HG03095 (cell line): ENCODE measurements around the gene C19orf18.
"Not testable (repeated sequence)": the region's sequence is repeated elsewhere in the genome, so short reads cannot be mapped to it uniquely, and the experiment has no call there.

Experiments
- ATAC-seq: cut with Tn5 transposase; IDR thresholded peaks from one replicate; pipeline ENCODE4 v1.9.1; 2021; ENCODE audit warnings: moderate library complexity; ENCODE audit not compliant: unreplicated experiment

Gene C19orf18

DNA sequence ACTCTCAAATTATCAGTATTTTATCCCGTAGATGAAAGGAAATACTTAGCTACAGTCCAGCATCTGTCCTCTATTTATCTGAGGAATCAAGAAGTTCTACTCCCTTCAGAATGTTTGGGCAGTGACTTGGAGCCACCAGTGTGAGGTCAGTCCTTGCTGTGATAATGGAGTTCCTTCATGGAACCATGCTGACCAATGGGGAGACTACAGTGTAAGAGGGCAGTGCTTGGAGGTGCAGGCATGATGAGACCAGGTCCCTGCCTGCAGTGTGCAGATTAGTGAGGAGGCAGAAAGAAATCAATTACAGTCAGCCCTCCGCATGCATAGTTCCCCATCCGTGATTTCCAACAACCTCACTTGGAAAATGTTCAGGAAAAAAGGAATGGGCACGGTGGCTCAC is at the start of gene C19orf18:
Gene C19orf18, minus strand, starts transcription at position 101 of the 400 bp plus-strand sequence. CDS start 102 bp downstream, outside the sequence.
- no peak for ATAC-seq

DNA sequence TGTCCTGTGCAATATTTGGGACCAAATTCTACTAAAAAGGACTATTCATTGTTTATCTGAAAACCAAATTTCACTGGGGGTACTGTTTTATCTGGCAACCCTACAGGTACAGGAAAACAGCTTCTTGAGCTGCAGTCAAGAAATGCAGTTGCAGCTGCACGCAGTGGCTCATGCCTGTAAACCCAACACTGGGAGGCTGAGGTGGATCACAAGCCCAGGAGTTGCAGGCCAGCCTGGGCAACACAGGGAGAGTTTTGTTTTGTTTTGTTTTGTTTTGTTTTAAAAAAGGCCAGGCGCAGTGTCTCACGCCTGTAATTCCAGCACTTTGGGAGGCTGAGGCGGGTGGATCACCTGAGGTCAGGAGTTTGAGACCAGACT is 47.9 kb upstream of the C19orf18 start:
- no peak for ATAC-seq

DNA sequence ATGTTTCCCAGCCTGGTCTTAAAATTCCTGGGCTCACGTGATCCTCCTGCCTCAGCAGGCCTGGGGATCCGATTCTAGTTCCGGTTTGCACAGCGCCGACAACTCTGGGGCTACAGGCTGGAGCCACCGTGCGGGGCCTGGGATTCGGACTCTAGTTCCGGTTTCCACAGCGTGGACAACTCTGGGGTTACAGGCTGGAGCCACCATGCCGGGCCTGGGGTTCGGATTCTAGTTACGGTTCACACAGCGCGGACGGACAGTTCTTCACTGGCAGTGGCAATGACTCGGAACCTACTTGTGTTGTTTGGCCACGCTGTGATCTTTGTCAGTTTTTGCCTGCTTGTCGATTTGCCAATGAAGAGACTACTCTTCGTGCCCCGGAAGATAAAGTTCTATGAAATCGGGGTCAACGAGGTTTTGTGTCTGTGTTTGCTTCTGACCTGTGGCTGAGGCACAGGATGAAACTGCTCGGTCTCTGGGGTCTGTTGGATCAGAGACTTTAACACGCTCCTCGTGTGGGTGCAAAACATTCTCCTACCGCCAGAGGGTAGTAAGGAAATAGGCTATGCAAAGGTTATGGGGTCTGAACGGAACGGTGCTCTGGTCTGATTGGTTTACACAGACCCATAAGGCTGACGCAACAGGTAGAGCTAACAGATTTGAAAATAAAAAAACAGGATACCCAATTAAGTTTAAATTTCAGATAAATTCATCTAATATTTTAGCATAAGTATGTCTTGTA is 47.4 kb upstream of the C19orf18 start:
- ATAC-seq: no peak

DNA sequence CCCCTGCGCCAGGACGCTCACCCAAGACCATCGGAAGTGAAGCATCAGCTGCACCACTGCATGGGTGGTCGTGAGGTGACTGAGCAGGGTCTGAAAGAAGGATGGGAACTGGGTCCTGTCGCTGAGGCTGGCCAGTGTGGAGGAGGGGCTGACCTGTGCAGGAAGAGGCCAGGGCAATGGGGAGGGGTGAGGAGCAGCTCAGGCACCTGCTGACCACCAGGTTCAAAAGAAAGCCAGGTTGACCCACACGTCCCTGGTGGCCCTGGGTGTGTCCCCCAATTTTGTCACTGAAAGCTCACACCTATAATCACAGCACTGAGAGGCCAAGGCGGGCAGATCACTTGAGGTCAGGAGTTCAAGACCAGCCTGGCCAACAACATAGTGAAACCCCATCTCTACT is 45.8 kb upstream of the C19orf18 start:
- no peak for ATAC-seq

DNA sequence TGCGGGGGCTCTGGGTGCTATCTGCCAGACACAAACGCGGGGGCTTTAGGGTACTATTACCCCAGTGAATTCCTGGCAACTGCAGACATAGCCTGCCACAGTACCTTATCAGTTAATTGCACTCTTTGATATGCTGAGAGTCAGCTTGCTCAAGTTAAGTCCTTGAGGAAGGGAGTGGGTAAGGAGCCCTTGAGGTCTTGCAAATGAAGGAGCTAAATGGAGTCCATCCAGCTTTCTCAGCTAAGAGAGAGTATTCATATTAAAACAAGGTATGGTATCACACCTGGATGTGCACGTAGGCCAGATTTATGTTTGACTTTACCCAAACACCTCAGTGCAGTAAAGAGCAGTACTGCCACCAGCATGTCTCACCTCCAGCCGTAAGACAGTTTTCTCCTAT is 39.8 kb upstream of the C19orf18 start:
- ATAC-seq: no peak

DNA sequence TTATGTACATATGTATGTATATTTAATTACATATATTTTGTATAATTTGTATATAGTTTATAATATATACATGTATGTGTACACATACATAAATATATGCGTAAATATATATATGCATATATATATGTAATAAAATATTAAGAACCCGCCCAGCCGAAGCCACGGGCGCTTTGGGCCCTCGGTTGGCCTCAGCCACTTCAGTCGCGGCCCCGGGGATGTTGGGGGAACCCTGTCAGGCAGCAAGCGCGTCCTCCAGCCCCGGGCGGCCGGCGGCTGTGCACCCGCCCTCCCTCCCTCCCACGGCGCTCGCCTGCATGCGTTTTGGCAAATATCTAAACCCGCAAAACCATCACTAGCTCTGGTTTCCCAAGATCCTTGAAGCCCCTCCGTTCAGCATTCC is 36.2 kb upstream of the C19orf18 start:
- ATAC-seq: no peak

DNA sequence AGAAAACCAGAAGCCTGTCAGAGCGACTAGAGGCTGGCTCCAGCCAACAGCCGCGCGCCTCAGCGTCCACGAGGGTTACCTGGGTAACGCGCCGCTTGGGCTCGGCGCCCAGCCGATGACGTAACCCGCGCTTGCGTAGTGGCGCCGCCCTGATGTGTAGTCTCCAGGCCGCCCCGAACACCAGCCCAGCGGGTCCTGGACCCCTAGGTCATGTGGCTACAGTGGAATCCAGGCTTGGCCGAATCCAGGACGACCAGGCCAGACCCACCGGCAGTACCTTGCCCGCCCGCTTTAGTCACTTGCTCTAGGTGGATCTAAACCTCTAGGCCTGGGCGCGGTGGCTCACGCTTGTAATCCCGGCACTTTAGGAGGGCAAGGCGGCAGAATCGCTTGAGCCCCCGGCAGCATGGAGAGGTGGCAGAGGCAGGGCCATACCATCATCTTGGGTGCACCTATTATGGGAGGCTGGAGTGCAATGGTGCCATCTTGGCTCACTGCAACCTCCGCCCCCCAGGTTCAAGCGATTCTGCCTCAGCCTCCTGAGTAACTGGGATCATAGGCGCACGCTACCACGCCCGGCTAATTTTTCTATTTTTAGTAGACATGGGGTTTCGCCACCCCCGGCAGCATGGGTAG is 35.5 kb upstream of the C19orf18 start:
- ATAC-seq: no peak

DNA sequence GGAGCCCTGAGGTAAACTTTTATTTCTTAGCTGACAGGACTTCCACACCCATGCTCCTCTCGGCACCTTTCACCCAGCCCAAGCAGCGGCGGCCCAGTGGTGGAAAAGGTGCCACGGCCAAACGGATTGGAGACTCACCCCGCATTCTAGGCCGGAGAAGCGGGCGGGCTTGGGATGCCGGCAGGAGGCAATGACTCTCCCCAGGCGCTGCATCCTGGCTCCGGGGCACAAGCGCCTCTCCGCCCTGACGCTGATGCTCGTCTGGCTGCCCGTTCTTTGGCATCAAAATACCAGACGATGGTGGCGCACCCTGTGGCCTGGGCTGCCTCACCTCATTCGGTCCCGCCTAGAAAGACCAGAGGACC is 34.9 kb upstream of the C19orf18 start:
- ATAC-seq: no peak

DNA sequence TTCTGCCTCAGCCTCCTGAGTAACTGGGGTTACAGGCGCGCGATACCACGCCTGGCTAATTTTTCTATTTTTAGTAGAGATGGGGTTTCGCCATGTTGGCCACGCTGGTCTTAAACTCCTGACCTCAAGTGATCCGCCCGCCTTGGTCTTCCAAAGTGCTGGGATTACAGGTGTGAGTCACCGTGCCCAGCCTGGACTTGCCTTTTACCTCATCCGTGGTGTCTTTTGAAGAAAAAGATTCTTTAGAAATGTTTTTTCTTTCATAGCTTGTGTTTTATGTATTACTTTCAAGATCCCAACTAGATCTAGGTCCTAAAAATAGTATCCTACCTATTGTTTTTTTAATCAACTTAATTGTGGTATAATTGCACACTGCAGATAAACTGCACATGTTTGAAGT is 34.5 kb upstream of the C19orf18 start:
- ATAC-seq: not testable (repeated sequence)

DNA sequence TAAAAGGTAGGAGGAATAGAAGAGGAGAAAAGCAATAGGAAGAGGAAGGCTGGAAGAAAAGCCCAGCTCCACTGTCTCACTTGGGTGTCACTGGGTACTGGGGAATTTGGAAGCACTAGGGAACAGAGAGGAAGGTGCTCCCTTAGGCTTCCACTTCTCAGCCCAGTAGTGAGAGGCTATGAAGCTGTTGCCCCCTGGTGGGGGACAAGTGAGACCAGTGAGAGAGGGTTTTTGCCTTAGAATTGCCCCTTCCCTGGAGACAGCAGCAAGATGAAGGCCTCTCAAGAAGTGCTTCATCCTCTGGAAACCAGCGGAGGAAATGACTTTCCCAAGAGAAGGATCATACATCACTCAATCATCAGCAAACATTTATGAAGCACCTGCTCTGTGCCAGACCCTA is 33.0 kb upstream of the C19orf18 start:
- no peak for ATAC-seq

DNA sequence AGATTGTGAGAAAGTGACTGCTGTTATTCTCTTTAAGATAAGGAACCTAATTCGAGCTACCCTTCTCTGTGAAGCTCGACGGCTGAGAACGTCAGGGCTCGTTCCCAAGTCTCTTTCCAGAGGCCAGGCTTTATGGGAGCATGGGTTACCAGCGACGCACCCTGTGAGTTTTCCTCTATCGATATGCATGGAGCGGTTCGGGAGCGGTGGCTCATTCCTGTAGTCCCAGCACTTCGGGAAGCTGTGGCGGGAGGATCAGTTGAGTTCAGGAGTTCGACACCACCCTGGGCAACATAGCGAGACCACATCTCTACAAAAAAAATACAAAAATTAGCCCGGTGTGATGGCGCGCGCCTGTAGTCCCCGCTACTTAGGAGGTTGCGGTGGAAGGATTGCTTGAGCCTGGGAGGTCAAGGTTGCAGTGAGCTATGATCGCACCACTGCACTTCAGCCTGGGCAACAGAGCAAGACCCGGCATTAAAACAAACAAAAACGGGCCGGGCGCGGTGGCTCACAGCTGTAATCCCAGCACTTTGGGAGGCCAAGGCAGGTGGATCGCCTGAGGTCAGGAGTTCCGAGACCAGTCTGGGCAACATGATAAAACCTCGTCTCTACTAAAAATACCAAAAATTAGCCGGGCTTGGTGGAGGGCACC is 29.0 kb upstream of the C19orf18 start:
- ATAC-seq: no peak

DNA sequence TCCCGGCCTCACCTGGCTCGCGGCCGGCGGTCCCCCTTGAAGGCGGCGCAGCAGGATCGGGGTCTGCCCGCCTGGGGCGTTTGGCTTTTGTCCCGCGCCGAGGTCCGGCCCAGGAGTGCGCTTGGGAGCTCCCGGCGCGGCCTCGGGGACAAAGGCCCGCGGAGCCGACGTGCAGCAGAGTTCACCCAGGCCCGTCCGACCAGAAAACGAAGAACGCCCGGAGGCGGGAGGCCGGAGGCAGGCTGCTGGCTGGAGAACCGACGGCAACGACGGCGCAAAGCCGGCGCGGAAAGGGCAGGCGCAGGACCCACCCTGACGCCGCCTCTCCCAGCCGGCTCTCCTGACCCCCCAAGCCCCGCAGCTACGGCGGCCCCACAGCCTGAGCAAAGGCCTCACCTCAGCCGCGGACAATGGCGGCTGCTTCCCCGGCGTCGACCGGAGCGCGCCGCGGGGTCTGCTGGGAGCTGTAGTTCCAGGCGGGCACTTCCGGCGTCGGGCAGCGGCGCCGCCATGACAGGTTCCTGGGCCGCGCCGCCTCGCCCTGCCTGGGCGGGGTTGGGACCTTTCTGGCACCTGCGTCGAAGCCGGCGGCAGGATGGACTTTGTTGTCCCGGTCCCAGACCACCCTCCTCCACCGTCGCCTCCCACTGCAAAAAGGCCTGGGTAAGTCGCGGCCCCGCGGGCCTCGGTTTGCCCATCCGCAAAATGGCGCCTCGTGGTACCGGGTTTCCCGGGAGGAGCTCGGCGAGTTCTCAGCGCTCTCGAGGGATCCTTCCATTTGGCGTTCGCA is 28.2 kb upstream of the C19orf18 start, which contains the start of gene ZNF606:
Gene ZNF606, minus strand, starts transcription at position 437 of the 790 bp plus-strand sequence. CDS start 1,501 bp downstream, outside the sequence.
- peak; percentile 93 for ATAC-seq

DNA sequence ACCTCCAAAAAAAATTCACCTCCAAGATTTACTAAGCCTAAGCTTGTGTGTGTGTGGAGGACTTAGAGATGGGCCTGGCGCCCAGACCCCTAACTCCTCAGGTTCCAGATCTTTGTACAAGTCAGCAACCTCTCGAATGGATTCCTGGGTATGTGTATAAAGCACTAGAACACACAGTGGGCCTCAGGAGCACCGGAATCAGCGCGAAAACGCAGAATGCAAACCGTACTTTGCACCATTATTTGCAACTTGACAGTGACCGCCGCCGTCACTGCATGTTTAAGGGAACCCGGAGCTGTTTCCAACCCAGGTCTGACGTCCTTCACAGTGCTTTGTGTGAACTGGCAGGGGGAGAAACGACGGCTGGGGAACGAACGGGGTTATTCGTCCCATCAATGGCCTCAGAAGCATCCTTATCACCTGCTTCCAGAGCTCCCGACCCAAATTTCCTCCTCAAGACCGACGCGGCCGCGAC is 27.6 kb upstream of the C19orf18 start:
- no peak for ATAC-seq

DNA sequence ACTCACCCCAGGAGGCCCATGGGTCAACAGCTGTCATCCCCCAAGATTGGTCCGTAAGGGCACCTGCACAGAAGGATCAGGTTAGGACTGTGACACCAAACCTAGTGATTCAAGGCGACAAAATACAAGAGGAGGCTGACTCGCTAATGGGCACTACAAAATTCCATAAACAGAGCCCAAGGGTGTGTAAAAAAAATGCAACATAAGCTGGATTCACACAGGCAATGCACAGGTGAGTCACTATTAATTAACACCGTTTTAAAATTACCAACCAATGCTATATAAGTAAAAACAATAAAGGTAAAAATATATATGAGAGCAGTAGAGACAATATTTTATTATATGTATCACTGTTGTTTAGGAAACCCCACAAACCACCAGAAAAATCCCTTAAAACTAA is 26.3 kb upstream of the C19orf18 start:
- ATAC-seq: no peak

DNA sequence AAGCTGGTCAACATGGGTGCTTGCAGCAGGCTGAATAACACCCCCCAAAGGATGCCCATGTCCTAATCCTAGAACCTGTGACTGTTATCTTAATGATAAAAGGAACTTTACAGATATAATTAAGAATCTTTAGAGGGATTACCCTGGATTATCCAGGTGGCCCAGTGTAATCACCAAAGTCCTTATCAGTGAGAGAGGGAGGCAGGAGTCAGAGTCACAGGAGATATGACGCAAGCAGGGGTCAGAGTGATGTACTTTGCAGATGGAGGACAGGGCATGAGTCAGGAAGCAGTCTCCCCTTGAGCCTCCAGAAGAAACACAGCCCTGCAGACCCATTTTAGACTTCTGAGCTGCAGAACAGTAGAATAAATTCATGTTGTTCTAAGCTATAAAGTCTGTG is 18.5 kb upstream of the C19orf18 start:
- ATAC-seq: no peak

DNA sequence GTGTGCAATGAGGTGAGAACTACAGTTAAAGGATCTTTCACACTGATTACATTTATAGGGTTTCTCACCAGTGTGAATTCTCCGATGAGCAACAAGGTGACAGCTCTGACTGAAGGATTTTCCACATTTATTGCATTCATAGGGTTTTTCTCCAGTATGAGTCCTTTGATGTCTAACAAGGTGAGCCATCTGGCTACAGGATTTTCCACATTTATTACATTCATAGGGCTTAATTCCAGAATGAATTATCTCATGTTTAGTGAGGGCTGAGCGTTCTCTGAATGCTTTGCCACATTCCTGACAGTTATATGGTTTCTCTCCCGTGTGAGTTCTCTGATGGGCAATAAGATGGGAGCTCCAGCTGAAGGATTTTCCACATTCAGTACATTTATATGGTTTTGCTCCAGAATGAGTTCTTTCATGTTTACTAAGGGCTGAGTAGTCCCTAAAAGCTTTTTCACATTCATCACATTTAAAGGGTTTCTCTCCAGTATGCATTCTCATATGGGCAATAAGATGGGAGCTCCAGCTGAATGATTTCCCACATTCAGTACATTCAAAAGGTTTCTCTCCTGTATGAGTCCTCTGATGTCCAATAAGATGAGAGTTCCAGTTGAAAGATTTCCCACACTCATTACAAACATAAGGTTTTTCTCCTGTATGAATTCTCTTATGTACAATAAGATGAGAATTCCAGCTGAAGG is 4.4 kb upstream of the C19orf18 start:
- ATAC-seq: no peak

DNA sequence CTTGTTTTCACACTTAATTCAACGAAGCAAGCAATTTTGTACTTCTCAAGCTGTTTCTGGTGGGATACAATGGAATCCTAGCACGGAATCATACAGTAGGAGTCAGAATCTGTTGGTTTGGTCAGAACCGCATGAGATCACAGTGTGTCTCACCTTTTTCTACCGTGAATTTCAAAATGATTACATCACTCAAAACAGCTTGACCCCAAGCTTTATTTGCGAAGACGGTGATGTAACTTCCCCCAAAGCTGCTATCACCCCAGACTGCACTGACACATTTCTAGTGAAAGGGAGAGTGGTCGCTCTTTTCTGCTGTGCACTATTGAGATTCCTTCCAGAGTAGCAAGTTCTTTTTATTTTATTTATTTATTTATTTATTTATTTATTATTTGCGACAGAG is 9.6 kb downstream of the C19orf18 start:
- ATAC-seq: no peak

DNA sequence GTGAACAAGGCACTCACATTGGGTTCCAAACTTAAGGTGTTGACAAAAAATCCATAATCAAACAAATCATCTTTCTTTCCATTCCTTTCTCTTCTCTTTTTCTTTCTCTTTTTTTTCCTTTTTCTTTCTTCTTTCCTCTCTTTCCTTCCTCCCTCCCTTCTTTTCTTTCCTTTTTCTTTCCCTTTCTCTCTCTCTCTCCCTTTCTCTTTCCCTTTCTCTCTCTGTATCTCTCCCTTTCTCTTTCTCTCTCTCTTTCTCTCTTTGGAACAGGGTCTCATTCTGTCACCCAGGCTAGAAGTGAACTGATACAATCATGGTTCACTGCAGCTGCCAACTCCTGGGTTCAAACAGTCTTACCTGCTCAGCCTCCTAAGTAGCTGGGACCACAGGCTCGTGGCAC is 12.5 kb downstream of the C19orf18 start:
- no peak for ATAC-seq

DNA sequence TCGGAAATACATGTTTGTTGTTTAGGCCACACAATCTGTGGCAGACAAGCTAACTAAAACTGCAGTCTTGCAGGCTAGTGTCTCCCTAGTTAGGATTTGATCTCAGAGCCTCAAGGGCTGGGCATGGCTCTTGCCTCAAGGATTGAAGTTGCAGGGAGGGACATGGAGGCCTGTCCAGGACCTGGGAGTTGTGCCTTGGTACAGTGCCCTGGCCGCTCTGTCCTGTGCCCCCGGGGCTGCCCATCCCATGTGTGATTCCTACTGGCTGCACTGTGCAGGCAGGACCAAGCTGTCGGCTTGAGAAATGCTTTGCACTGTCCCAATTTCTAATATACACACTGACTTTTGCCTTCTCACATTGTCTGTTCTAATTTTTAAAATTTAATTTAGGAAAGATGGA is 19.3 kb downstream of the C19orf18 start:
- ATAC-seq: no peak

DNA sequence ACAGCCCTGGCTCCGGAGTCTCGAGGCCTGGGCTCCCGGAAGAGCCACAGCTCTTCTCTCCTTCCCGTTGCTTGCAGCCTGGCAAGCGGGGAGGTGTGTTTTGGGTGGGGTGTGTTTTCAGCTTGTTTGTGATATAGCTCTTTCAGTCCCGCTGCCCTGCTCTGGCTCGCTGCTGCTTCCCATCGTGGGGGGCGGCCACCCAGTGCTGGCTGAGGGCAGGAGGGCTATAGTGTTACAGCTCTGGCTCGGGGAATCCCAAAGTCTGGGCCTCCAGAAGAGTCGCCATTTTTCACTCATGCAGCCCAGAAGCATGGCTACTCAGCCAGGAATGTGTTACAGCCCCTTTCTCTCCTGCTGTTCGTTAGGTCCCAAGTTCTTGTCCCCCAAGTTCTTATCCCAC is 24.6 kb downstream of the C19orf18 start:
- no peak for ATAC-seq

DNA sequence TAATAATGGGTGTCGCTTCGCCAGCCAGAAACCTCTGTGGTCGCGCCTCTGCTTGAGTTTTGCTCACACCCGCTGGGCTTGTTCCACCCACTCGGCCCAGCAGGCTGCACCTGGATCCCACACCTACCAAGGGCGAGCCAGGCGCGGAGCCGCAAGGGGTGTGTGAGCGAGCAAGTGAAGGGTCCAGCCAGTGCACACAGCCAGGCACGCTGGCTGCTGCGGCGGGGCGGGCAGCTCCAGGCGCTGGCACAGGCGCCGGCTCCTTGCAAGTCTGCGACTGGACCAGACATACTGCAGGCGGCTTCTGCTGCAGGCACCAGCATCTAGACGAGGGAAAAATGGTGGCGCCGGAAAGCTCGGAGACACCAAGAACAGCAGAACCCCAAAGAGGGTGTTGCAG is 25.0 kb downstream of the C19orf18 start:
- ATAC-seq: no peak
